HG02642 (cell line): Measurements from ENCODE around the gene DDRGK1.
"Not testable (repeated sequence)": the region's sequence is repeated elsewhere in the genome, so short reads cannot be mapped to it uniquely, and the experiment has no call there.

ENCODE experiments used
- ATAC-seq: cut with Tn5 transposase; IDR thresholded peaks from one replicate; pipeline ENCODE4 v1.9.1; 2021; ENCODE audit warnings: mild to moderate bottlenecking; ENCODE audit not compliant: unreplicated experiment, poor library complexity

Gene DDRGK1

GRCh38 chr20:3221398-3222226, 17.1 kb upstream of the DDRGK1 start:
- no peak for ATAC-seq

- peak; percentile 72 for ATAC-seq
These were observed 14.0 kb upstream of the DDRGK1 start for GRCh38 chr20:3218307-3218988.

GRCh38 chr20:3215359-3215917, 11.0 kb upstream of the DDRGK1 start:
- ATAC-seq: not testable (repeated sequence)

GRCh38 chr20:3213226-3213625, 8.7 kb upstream of the DDRGK1 start:
- ATAC-seq: no peak

- ATAC-seq: no peak
These were observed 5.9 kb upstream of the DDRGK1 start for GRCh38 chr20:3210346-3210745.

GRCh38 chr20:3209946-3210317, 5.5 kb upstream of the DDRGK1 start:
- no peak for ATAC-seq

- ATAC-seq: no peak
These were observed 4.9 kb upstream of the DDRGK1 start, which contains the start of gene ITPA for GRCh38 chr20:3209257-3209945. ITPA (plus strand) TSS chr20:3209498; CDS start chr20:3209552, 54 bp downstream.

- ATAC-seq: no peak
These were observed 4.3 kb upstream of the DDRGK1 start for GRCh38 chr20:3208786-3209256.

- peak; percentile 24 for ATAC-seq
These were observed 963 bp downstream of the DDRGK1 start for GRCh38 chr20:3203315-3204123.

- ATAC-seq: no peak
These were observed 1.5 kb downstream of the DDRGK1 start for GRCh38 chr20:3202965-3203314.

- no peak for ATAC-seq
These were observed 4.3 kb downstream of the DDRGK1 start for GRCh38 chr20:3199976-3200755.

GRCh38 chr20:3199206-3199605, 5.3 kb downstream of the DDRGK1 start:
- ATAC-seq: no peak

GRCh38 chr20:3195590-3196237, 8.8 kb downstream of the DDRGK1 start:
- ATAC-seq: no peak

- ATAC-seq: no peak
These were observed 9.7 kb downstream of the DDRGK1 start for GRCh38 chr20:3194617-3195280.

- no peak for ATAC-seq
These were observed 10.5 kb downstream of the DDRGK1 start for GRCh38 chr20:3193806-3194616.

- no peak for ATAC-seq
These were observed 12.1 kb downstream of the DDRGK1 start for GRCh38 chr20:3192226-3193015.
